GM13976 (cell line): Measurements from ENCODE around the gene DSCAML1.

Source experiments
- DNase-seq: peaks from one replicate; pipeline ENCODE4 v3.0.0; 2012; ENCODE audit warnings: low spot score
- CTCF ChIP-seq: IDR thresholded peaks from 2 replicates; pipeline ENCODE4 v1.5.1; 2012; ENCODE audit warnings: borderline replicate concordance, mild to moderate bottlenecking; ENCODE audit not compliant: insufficient read depth; ENCODE audit errors: extremely low read depth, missing control alignments, control extremely low read depth
- in situ Hi-C: fragments of 300-500 bp; cut with MboI; formaldehyde crosslinking; loops from one replicate; pipeline ENCODE4 v1.12.0; 2022; ENCODE audit warnings: low sequenced_read_pairs, mixed read lengths, inconsistent platforms; ENCODE audit not compliant: unreplicated experiment

The DSCAML1 gene

DNA sequence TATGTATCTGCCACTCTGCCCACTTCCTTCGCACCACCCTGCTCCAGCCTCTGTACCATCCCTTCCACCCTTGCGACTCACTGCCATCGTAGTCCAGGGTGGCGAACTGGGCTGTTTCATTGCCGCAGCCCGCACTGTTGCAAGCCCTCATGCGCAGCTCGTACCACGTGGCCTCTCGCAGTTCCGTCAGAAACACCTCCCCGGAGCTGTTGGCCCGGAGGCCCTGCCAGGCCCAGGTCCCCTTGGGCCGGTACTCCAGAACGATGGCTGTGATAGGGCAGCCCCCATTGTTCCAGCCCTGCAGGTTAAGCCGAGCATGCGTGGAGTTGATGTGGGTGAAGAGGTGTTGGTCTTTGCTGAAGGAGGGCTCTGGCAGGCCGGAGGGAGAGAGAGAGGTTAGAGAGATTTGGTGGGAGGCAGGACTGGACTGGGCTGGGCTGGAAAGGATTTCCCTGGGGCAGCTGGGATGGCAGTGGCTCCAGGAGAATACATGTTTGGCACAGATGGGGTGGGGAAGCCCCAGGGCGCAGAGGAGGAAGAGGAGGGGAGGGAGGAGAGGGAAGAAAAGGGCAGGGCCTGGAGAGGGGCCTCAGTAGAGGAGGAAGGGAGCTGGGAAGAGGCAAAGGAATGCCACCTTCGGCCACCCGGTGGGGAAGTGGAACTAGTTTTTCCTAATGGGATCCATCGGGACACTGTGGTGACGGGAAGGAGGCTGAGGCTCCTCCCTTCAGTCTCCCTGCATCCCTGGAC, 359.8 kb downstream of the DSCAML1 start:
- TF ChIP-seq CTCF, result no peak
- in situ Hi-C loops, result no loop called here
- DNase-seq, result no peak

GRCh38 chr11:117435326-117435725, 361.7 kb downstream of the DSCAML1 start:
- no peak for DNase-seq
- TF ChIP-seq CTCF, result no peak
- in situ Hi-C loops, result no loop called here

- in situ Hi-C loops, result no loop called here
- TF ChIP-seq CTCF, result no peak
- DNase-seq, result no peak
Measured at GRCh38 chr11:117434481-117434880, 362.5 kb downstream of the DSCAML1 start.

- in situ Hi-C loops, result no loop called here
- DNase-seq, result no peak
- TF ChIP-seq CTCF, result no peak
Measured at GRCh38 chr11:117433717-117434116, 363.3 kb downstream of the DSCAML1 start.

DNA sequence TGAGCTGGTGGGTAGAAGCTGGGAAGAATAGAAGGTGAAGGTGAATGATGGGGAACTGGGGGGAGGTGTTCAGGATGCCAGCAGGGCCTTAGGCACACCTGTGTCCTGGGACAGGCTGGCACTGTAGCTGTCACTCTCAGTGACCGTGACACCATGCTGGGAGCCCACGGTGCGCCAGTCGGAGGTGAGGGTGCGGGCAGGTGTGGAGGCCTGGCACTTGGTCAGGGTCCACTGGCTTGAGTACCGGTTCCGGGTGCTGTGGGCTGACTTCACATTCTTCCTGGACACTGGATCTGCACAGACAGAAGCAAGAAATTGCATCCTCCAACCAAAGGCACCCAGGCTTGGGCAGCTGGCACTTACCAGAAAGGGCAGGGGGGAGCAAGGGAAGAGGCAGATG, 365.6 kb downstream of the DSCAML1 start:
- in situ Hi-C loops, result no loop called here
- TF ChIP-seq CTCF, result no peak
- DNase-seq, result no peak

DNA sequence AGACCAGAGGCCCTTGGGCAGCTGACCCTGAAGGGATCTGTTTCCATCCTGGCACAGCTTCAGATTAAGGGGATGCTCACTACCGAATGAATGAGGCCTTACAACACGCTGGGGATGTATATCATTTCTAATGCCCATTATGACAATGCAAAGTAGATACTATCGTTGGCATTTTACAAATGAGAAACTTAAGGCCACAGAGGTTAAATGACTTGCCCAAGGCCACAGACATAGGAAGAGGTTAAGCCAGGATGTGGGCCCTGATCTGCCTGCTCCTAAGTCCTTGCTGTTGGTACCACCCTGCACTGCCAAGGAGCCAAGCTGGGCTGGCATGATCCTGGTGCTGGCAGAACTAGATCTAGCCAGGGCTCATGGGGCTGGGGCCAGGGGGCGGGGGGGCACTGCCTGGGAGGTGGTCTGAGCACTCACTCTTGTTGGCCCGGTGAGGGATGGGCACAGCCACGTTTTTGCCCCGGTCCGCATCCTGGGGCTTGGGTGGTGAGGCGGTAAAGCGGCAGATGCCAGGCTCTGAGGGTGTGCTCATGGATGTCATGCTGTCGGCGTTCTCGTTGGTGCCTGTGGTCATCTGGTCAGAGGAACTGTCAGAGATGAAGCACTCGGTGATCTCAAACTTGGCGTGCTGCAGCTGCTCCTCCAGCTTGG, 366.6 kb downstream of the DSCAML1 start:
- DNase-seq, result no peak
- no peak for TF ChIP-seq CTCF
- in situ Hi-C loops, result no loop called here
